GM19372 (cell line): ENCODE results near the gene CEP162.
A peak's percentile ranks its signal among the peaks of the same experiment; 100 is the strongest.
"Not testable (repeated sequence)": the region's sequence is repeated elsewhere in the genome, so short reads cannot be mapped to it uniquely, and the experiment has no call there.

Experiments used
- ATAC-seq: cut with Tn5 transposase; IDR thresholded peaks from one replicate; pipeline ENCODE4 v1.9.1; 2021; ENCODE audit warnings: mild to moderate bottlenecking, low read depth, moderate library complexity; ENCODE audit not compliant: unreplicated experiment

The CEP162 gene

GRCh38 chr6:84164328-84164727 lies 63.1 kb downstream of the CEP162 start:
- ATAC-seq, result not testable (repeated sequence)

- ATAC-seq, result no peak
Observed at GRCh38 chr6:84161190-84161589, 66.3 kb downstream of the CEP162 start.

- ATAC-seq, result no peak
Observed at GRCh38 chr6:84156306-84156705, 71.1 kb downstream of the CEP162 start.

GRCh38 chr6:84151669-84152068 lies 75.8 kb downstream of the CEP162 start:
- ATAC-seq, result no peak

- no peak for ATAC-seq
Observed at GRCh38 chr6:84150705-84151104, 76.7 kb downstream of the CEP162 start.

GRCh38 chr6:84141521-84141920 lies 85.9 kb downstream of the CEP162 start:
- no peak for ATAC-seq

GRCh38 chr6:84139311-84139710 lies 88.1 kb downstream of the CEP162 start:
- no peak for ATAC-seq

GRCh38 chr6:84137989-84138575 lies 89.4 kb downstream of the CEP162 start:
- no peak for ATAC-seq

- no peak for ATAC-seq
Observed at GRCh38 chr6:84137051-84137375, 90.4 kb downstream of the CEP162 start.

GRCh38 chr6:84136364-84137050 lies 90.9 kb downstream of the CEP162 start:
- no peak for ATAC-seq

GRCh38 chr6:84135291-84135690 lies 92.2 kb downstream of the CEP162 start:
- no peak for ATAC-seq

- ATAC-seq, result not testable (repeated sequence)
Observed at GRCh38 chr6:84133385-84133784, 94.1 kb downstream of the CEP162 start.

- ATAC-seq, result not testable (repeated sequence)
Observed at GRCh38 chr6:84129588-84129987, 97.9 kb downstream of the CEP162 start.

- ATAC-seq, result peak; percentile 61
Observed at GRCh38 chr6:84123186-84123585, 104.3 kb downstream of the CEP162 start.

GRCh38 chr6:84119277-84119676 lies 108.2 kb downstream of the CEP162 start:
- ATAC-seq, result no peak

- no peak for ATAC-seq
Observed at GRCh38 chr6:84118191-84118590, 109.3 kb downstream of the CEP162 start.

GRCh38 chr6:84114933-84115594 lies 112.4 kb downstream of the CEP162 start:
- ATAC-seq, result not testable (repeated sequence)

- not testable (repeated sequence) for ATAC-seq
Observed at GRCh38 chr6:84111351-84111750, 116.1 kb downstream of the CEP162 start.

GRCh38 chr6:84107495-84107894 lies 119.9 kb downstream of the CEP162 start:
- no peak for ATAC-seq

GRCh38 chr6:84105215-84105924 lies 122.1 kb downstream of the CEP162 start:
- ATAC-seq, result not testable (repeated sequence)

GRCh38 chr6:84103029-84103428 lies 124.4 kb downstream of the CEP162 start:
- ATAC-seq, result no peak
